Brain microvascular endothelial cell (primary cell): ENCODE results near the gene LCTL.

Source experiments
- DNase-seq: peaks from one replicate; pipeline ENCODE4 v3.0.0-alpha.2; 2020
- H3K27ac ChIP-seq: fragments of 250-450 bp; sonication (Bioruptor Pico); 2 replicates; pipeline ENCODE4 v1.5.1; 2020; ENCODE audit warnings: mild to moderate bottlenecking, moderate library complexity
- H3K27me3 ChIP-seq: fragments of 250-450 bp; sonication (Bioruptor Pico); replicated peaks from 2 replicates; pipeline ENCODE4 v1.5.1; 2020; ENCODE audit warnings: mild to moderate bottlenecking
- H3K36me3 ChIP-seq: fragments of 250-450 bp; sonication (Bioruptor Pico); replicated peaks from 2 replicates; pipeline ENCODE4 v1.5.1; 2020; ENCODE audit warnings: mild to moderate bottlenecking
- H3K4me3 ChIP-seq: 2 replicates; pipeline ENCODE4 v1.5.1; 2011; ENCODE audit warnings: low read depth, mild to moderate bottlenecking, control low read depth, low read length, moderate library complexity
- in situ Hi-C: cut with HindIII; loops from 2 replicates; pipeline ENCODE4 v1.10.0; 2017; ENCODE audit warnings: low sequenced_read_pairs, low pct_ligation_motif_present
- TF ChIP-seq, protein P1 (sequence below): IDR thresholded peaks from 2 replicates; pipeline ENCODE4 v1.5.1; 2011; ENCODE audit warnings: low read depth, mild to moderate bottlenecking, moderate library complexity, low read length, control low read depth, inconsistent platforms; ENCODE audit errors: missing control alignments

Gene LCTL

DNA sequence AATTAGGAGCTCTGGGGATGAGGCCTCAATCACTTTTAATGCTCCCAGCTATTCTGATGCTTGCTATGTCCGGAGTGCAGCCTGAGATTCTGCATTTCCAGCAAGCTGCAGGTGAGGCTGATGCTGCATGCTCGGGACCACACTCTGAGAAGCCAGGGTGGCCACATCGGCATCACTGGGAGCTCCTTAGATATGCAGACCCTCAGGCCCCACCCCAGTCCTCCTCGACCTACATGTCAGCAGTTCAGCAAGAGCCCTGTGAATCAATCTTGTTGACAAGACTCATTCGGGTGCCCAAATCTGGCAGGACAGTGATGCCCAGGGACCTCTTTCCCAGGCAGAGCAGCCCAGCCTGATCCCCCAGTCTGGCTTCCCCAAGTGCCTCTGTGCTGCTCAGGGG is 44.1 kb upstream of the LCTL start:
- in situ Hi-C loops = no loop called here
- Histone ChIP-seq H3K4me3 (no peak overlapping the region), H3K36me3 (no peaks in the 10 kb centered on the region), H3K27me3 (no peaks in the 10 kb centered on the region), H3K27ac (no peak overlapping the region)
- DNase-seq = no peak
- TF ChIP-seq, protein P1, sequence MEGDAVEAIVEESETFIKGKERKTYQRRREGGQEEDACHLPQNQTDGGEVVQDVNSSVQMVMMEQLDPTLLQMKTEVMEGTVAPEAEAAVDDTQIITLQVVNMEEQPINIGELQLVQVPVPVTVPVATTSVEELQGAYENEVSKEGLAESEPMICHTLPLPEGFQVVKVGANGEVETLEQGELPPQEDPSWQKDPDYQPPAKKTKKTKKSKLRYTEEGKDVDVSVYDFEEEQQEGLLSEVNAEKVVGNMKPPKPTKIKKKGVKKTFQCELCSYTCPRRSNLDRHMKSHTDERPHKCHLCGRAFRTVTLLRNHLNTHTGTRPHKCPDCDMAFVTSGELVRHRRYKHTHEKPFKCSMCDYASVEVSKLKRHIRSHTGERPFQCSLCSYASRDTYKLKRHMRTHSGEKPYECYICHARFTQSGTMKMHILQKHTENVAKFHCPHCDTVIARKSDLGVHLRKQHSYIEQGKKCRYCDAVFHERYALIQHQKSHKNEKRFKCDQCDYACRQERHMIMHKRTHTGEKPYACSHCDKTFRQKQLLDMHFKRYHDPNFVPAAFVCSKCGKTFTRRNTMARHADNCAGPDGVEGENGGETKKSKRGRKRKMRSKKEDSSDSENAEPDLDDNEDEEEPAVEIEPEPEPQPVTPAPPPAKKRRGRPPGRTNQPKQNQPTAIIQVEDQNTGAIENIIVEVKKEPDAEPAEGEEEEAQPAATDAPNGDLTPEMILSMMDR = no peak

DNA sequence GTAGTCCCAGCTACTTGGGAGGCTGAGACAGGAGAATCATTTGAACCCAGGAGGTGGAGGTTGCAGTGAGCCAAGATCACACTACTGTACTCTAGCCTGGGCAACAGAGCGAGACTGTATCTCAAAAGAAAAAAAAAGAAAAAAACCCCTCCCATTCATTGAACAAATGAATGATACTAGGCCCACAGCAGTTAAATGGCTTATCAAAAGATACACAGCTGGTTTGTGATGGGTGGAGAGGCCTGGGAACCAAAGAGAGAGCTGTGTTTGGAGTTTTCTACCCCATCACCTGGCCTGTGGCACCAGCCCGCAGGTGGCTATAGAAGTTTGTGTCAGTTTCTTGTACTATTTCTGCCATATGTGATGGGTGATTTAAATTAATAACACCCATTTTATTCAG is 43.1 kb upstream of the LCTL start:
- Histone ChIP-seq H3K4me3 (no peak overlapping the region), H3K27me3 (no peaks in the 10 kb centered on the region), H3K36me3 (no peaks in the 10 kb centered on the region), H3K27ac (no peak overlapping the region)
- in situ Hi-C loops = no loop called here
- TF ChIP-seq, protein P1 = no peak
- DNase-seq = no peak

DNA sequence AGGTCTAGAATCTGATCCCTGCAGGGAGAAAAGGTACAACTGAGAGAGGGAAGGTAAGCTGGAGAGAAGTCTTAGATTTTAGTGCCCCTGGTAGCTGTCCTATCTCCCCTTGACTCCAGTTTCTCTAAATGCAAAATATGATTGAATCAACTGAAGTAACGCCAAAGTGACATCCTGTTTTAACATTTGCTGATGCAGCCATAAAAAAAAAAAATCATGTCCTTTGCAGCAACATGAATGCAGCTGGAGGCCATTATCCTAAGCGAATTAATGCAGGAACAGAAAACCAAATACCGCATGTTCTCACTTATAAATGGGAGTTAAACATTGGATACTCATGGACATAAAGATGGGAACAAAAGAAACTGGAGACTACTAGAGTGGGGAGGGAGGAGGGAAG is 42.4 kb upstream of the LCTL start:
- in situ Hi-C loops = no loop called here
- TF ChIP-seq, protein P1 = no peak
- Histone ChIP-seq H3K36me3 (no peaks in the 10 kb centered on the region), H3K4me3 (no peak overlapping the region), H3K27ac (no peak overlapping the region), H3K27me3 (no peaks in the 10 kb centered on the region)
- no peak for DNase-seq

DNA sequence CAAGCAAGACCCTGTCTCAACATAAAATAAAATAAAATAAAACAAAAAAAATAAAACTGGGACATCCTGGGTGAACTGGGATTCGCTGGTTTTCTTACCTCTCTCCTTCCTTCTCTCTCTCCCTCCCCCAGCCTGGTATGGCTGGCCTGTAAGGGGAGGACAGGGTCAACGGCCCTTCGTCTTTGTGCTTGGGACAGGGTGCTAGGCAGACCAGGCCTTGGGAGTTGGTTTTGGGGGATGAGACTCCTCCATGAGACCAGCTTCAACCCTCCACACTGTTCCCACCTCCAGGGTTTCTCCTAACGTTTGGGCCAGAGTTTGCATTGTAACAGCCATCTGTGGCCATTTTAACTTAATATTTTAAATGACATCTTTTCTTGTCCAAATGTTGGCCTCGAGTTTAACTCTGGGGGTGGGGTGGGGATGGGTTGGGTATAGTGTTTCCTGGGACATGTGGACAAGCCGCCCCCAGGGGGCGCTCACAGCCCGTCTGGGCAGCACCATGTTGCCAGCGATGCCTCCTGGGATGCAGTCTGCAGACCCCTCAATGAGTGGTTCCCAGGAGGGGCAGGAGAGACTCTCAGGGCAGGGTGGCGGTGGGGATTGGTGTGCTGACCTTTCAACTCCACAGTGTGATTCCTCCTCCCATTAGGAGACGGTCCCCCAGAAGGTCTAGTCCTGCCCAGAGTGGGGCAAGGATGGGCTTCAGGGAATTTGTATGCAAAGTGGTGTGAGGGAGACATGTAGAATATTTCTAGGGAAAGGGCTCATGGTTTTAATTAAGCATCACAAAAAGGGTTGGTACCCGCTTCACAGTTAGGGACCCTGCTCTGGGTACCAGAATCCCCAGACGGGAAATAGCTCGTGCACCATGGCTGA is 37.7 kb upstream of the LCTL start:
- DNase-seq = peak; percentile 31
- Histone ChIP-seq H3K36me3 (no peaks in the 10 kb centered on the region), H3K27ac (no peak overlapping the region), H3K27me3 (no peaks in the 10 kb centered on the region), H3K4me3 (no peak overlapping the region)
- in situ Hi-C loops = no loop called here
- TF ChIP-seq, protein P1 = peak; percentile 93

DNA sequence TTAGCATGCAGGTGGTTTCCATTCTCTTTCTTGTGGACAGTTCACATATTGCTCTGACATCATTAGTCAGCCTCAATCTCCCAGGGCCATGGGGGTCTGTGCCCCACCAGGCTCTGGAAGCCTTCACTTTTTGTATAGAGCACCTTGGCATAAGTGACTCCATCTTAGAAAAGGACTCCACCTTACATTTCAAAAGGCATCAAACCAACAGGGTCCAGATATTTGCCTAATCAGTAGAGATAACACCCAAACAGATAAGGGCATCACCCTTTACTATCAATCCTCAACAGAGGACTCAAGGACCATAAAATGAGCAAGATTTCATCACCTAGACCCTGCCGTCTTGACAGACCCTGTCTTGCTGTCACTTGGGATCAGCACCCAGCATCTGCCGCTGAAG is 35.7 kb upstream of the LCTL start:
- in situ Hi-C loops = no loop called here
- H3K27ac ChIP-seq = no peak overlapping the region
- no peak for DNase-seq
- TF ChIP-seq, protein P1 = no peak
- no peaks in the 10 kb centered on the region for H3K36me3 ChIP-seq
- H3K4me3 ChIP-seq = no peak overlapping the region
- H3K27me3 ChIP-seq = no peaks in the 10 kb centered on the region

DNA sequence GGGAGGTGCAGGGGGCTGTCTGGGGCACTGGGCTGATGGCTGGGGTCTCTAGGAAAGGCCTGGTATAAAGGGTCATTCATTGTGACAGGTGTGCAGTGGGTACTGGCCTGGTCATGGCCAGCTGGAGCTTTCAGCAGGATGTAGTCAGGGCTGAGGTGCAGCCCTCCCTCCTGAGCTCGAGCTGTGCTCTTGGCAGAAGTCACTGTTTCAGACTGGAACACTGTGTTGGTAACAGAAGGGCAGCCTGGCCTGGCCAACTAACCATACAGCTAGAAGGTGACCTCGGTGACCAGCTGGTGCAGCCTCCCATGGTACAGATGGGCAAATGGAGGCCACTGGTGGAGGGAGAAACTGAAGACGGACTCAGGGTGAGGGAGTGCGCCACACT is 34.4 kb upstream of the LCTL start:
- in situ Hi-C loops = no loop called here
- no peaks in the 10 kb centered on the region for H3K36me3 ChIP-seq
- H3K27me3 ChIP-seq = no peaks in the 10 kb centered on the region
- no peak overlapping the region for H3K4me3 ChIP-seq
- no peak overlapping the region for H3K27ac ChIP-seq
- no peak for DNase-seq
- TF ChIP-seq, protein P1 = no peak
